HK-2 (cell line): Measurements from ENCODE around the gene GLS.
"Not testable (repeated sequence)": the region's sequence is repeated elsewhere in the genome, so short reads cannot be mapped to it uniquely, and the experiment has no call there.

Source experiments
- DNase-seq: peaks from one replicate; pipeline ENCODE4 v3.0.0-alpha.2; 2018; ENCODE audit not compliant: unreplicated experiment

Gene GLS

DNA sequence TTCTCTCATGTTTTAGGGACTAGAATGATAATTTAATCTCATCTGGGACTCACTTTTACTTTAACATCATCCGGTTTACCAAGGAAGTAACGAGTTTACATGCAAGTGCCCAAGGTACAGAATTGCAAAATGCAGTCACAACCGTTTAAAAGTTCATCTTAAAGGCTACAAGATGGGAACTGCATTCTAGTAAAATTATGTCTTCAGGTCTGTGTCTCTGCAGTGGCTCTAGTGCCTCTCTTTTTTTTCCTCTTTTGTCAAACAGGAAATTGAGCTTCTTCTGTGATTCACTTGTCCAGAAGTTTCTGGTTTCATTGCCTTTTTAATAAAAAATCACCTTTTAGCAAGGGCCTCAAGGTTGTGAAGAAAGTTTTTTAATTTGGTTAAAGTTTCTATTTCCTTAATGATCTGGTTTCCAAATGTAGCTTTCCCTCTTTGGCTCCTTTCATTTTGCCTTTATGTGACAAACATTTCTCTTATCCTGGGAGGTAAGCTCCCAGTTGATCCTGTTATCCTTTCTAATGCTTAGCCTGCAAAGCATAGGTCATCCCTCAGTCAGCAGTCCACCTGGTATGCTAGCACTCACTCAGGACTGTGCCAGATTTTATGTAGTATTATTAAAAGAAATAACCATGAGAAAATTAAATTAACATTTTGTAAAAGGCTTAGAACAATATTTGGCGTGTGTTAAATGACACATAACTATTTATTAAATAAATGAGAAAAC is 2.4 kb downstream of the GLS start:
- DNase-seq: no peak

- DNase-seq: not testable (repeated sequence)
These were observed 5.2 kb downstream of the GLS start for GRCh38 chr2:190885844-190886243.

GRCh38 chr2:190887089-190887488 is 6.5 kb downstream of the GLS start:
- no peak for DNase-seq

DNA sequence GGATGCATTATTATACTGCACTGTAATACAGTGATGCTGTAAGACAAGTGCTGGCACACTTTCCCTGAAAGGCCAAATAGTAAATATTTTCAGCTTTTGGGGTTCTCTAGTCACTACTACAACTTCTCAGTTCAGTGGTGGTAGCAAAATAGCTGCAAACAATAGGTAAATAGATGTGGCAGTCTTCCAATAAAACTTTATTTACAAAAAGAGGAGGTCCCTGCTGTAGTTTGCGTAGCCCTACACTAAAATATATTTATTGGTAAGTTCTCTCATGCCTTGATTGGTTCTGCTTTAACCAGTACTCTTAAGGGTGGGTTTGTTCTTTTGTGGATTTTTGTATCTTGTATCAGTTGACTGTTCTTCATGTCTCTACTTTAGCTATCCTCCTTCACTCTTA is 7.8 kb downstream of the GLS start:
- no peak for DNase-seq

GRCh38 chr2:190889175-190889943 is 8.7 kb downstream of the GLS start:
- no peak for DNase-seq

DNA sequence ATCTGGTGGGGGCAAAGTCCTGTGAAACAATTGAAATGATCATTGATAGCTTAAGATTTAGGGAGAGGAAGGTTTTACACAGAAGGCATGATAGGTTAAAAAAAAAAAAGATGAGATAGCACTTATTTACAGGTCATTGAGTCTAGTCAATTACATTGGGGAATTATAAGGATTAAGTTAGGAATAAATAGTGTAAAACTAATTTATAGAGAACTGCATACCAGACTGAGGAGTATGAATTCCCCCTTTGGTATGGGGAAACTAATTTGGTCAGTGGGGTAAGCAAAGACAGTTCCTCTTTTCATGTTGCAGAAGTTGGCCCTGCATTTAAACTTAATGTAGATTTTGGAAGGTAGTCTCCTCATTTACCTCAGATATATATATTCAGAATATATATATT is 10.8 kb downstream of the GLS start:
- no peak for DNase-seq

GRCh38 chr2:190891889-190892288 is 11.3 kb downstream of the GLS start:
- no peak for DNase-seq

DNA sequence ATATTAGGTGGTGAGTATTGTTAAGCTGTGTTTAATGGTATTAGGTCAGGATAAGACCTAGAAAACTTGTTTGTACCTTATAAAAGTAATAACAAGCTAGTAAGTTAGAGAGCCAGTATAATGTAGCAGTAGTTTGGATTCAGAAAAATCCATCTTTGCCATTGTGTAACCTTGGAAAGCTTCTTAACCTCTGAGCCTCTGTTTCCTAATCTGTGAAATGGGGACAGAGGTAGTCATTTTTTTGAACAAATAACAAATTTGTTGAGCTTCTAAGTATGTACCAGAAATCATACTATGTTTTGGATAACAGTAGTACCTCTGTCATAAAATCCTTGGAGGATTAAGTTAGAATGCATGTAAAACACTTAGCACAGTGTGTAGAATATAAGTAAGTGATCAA is 12.5 kb downstream of the GLS start:
- DNase-seq: no peak

DNA sequence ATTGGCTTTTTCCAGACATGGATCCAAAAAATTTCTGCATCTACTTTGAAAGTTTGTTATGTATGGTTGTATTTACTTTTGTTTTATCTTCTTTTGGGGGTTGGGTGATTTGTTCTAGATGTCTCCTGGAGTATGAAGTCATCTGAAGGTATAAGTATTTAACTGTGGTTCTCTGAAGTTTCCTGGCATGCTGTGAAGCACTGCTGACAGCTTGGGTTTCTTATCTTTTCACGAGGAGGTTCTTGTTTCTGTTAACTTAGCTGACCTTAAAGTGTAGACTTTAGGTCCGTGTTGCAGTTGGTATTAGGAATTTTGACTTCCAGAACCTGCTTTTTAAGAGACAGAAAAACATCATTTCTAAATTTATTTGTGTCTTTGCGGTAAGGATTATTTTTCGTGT is 15.9 kb downstream of the GLS start:
- DNase-seq: no peak

GRCh38 chr2:190903693-190904450 is 23.3 kb downstream of the GLS start:
- no peak for DNase-seq

DNA sequence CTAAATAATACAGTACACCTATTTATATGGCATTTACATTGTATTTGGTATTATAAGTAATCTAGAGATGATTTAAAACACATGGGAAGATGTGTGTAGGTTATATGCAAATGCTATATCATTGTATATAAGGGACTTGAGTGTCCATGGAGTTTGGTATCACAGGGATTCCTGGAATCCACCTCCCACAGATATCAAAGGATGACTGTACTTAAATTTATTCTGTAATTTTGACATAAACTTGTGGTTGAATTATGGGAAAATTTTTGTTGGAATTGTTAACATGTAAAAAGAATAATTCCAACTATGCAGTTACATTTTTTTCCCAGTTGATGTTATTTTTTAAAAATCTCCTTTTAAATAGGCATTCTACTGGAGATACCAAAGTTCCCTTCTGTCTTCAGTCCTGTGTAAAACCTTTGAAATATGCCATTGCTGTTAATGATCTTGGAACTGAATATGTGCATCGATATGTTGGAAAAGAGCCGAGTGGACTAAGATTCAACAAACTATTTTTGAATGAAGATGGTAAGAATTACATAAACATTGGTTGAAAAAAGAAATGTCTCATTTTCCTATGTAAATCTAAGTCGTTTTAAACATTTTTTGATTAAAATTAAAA is 24.1 kb downstream of the GLS start:
- DNase-seq: no peak

DNA sequence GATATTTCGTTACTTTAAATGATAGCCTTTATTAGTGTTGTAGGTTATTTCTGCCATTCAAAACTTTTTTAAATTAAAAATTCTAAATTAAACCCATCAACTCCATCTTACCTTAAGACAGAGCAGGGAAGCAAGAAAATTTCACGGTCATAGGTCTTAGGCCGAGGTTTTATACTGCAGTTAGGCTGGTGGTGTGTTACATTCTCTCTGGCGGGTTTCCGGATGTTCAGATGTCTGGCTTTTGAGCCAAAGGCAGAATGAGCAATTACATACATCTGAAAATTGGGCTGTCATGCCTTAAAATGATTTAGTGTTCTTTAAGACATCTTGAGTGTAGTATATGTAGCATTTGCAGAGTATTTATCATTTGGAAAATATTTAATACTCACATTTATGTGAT is 27.9 kb downstream of the GLS start:
- no peak for DNase-seq

DNA sequence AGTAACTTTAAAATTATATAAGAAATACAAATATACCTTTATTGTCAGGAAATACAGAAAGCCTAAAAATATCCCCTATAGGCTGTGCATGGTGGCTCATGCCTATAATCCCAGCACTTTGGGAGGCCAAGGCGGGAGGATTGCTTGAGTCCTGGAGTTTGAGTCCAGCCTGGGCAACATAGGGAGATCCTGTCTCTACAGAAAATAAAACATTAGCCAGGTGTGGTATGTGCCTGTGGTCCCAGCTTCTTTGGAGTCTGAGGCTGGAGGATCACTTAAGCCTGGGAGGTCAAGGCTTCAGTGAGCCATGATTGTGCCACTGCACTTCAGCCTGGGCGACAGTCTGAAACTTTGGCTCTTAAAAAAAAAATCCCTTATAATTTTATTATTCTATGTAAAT is 29.1 kb downstream of the GLS start:
- DNase-seq: peak; percentile 58

DNA sequence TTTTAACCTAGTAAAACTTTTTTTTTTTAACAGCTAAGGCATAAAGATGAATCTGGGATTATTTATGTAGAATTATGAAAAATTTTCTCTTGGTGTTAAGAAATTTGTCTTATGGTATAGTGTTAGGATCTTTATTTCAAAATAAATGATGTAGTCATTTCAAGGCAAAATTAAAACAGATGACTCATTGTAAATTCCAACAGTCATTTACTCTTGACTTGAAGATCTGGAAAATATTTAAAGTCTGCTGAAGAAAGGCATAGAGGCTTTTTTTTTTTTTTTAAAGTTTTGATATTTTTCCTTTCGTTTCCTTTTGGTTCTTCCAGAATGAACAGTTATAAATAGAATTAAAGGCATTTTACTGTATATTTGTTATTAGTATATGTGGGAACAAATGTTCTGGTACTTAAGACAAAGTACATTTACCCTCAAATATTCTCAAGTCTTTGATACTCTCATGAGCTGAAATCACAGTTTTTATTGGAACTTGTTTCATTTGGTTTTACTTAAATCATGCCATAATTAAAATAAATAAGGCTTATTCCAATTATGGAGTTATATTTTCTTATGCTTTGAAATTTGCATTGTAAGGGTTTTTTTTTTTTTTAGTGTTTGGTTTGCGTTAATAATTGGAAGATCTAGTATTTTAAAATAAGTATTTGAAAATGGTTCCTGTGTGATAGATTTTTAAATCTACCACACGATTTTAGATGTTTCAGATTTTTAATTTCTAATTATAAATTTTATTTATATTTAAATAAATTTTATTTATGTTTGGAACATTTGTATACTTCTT is 29.9 kb downstream of the GLS start:
- no peak for DNase-seq

DNA sequence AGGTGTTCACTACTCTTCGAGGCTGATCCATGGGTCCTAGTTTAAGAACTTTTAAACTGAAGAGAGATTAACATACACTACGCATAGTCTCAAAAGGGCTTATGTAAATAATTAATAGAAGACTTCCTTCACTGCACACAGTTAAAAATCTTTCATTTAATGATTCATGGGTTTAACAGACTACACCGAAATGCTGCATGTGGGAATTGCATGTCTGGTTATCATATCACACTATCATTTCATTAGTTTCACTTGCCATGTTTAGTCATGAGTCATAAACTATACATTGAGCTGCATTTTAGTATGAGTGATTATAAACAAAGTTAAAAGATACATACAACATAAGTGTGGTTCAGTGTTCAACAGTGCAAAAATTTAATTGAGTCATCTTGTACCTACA is 31.2 kb downstream of the GLS start:
- no peak for DNase-seq

- no peak for DNase-seq
These were observed 32.1 kb downstream of the GLS start for GRCh38 chr2:190912726-190913125.

DNA sequence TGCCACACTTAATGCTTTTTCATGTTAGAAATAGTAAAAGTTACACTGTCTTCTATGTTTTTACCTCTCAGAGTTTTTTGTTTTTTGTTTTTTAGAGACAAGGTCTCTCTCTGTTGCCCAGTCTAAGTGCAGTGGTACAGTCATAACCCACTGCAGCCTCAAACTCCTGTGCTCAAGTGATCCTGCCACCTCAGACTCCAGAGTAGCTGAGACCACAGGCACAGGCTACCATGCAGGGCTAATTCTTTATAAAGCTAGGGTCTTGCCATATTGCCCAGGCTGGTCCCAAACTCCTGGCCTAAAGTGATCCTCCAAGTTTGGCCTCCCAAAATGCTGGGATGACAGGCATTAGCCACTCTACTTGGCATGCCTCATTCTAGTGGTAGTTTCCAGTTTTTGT is 33.1 kb downstream of the GLS start:
- DNase-seq: no peak

DNA sequence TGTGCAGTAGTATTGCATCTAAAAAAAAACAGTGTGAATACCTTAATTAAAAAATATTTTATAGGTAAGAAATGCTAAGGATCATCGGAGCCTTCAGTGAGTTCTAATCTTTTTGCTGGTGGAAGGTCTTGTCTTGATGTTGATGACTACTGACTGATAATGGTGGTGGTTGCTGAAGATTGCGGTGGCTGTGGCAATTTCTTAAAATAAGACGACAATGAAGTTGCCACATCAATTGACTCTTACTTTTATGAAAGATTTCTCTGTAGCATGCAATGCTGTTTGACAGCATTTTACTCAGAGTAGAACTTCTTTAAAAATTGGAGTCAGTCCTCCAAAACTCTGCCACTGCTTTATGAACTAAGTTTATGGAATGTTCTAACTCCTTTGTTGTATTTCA is 36.2 kb downstream of the GLS start:
- no peak for DNase-seq

DNA sequence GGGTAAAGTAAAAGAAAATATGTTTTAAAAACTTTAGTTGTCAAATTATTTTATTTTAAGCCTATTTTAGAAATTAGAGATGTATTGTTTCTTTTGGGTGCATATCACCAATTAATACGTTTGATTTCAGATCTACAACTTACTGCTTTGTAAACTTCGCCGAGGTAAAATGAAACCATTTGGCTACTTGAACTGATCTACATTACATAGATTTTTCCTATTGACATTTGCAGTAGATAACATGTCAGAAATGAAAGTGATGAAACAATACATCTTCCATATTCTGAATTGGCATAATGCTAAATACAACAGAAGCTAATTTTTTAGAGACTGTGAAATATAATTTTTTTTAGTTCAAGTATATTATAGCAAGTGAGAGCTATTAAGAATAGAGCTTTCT is 39.5 kb downstream of the GLS start:
- DNase-seq: no peak

- no peak for DNase-seq
These were observed 41.8 kb downstream of the GLS start for GRCh38 chr2:190922376-190922775.

DNA sequence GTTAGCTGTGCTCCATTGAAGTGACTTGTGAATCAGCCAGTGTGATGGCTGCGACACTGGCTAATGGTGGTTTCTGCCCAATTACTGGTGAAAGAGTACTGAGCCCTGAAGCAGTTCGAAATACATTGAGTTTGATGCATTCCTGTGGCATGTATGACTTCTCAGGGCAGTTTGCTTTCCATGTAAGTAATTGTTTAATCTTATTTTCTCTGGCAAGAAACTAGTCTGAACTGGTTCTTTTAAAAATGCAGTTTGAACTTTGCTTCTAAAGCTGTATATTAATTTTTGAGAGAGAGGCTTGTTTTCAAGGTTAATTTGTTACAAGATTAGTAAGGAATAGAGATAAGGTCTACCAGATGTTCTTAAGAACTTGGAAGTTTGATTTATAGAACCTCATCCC is 46.7 kb downstream of the GLS start:
- DNase-seq: no peak

DNA sequence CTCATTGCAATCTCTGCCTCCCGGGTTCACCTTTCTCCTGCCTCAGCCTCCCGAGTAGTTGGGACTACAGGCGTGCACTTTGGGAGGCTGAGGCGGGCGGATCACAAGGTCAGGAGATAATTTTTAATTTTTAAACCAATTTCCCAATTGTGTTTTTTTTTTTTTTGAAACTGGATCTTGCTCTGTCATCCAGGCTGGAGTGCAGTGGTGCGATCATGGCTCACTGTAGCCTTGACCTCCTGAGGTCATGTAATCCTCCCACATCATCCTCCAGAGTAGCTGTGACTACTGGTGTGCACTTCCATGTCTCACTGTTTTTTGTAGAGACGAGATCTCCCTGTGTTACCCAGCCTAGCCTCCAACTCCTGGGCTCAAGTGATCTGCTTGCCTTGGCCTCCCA is 49.3 kb downstream of the GLS start:
- DNase-seq: no peak
